ENCODE results near the gene DSTN.
"Not testable (repeated sequence)": the region's sequence is repeated elsewhere in the genome, so short reads cannot be mapped to it uniquely, and the experiment has no call there.

The DSTN gene

DNA sequence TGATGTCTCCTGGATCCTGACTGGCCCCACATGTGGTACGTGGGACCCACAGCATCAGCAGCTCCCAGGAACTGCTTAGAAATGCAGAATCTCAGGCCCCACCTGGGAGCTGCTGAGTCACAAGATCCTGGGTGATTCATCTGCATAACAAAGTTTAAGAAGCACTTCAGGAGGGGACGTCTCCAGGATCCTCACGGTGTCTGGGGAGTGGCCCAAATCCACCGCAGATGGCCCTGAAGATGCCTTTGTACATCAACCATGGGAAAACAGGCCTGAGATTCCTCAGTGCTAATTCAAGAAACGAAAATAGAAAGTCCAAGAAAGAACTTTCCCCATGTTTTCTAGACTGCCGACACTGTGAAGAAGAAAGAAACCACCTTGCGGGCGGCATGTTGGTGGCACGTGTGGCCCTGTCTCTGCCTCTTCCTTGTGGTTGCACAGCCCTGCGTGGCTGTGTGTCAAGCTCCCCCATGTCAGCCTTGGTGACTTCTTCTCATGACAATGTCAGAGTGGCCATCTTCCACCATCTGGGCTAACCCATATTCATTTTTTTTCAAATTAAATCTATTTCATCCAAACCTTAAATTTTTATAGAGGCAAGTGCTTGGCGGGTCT lies 86.1 kb downstream of the DSTN start:
- Histone ChIP-seq H3K9ac (ENCODE audit: low read length in 5 of 5) (no peak overlapping the region), H3K4me3 (ENCODE audit: low read depth in 1 of 5, low read length in 5 of 5) (no peak overlapping the region), H3K9me3 (ENCODE audit: control insufficient read depth in 5 of 5, low read length in 5 of 5) (no peaks in the 10 kb centered on the region), H3K27ac (ENCODE audit: low read depth, low read length) (no peak overlapping the region), H3K36me3 (ENCODE audit: control insufficient read depth in 5 of 5, insufficient read depth in 5 of 5, low read length in 5 of 5) (peaks cover 0 to 55% (median 31%) of the 10 kb centered on the region in 5 donors), H3K27me3 (ENCODE audit: control insufficient read depth in 5 of 5, insufficient read depth in 4 of 5, low read length in 5 of 5) (no peaks in the 10 kb centered on the region), H3K4me1 (ENCODE audit: control insufficient read depth in 5 of 5, insufficient read depth in 5 of 5, low read length in 5 of 5) (peaks cover 5 to 36% (median 29%) of the 10 kb centered on the region in 5 donors)

- Histone ChIP-seq H3K27me3 (ENCODE audit: control insufficient read depth in 5 of 5, insufficient read depth in 4 of 5, low read length in 5 of 5) (no peaks in the 10 kb centered on the region), H3K36me3 (ENCODE audit: control insufficient read depth in 5 of 5, insufficient read depth in 5 of 5, low read length in 5 of 5) (peaks cover 0 to 51% (median 31%) of the 10 kb centered on the region in 5 donors), H3K4me3 (ENCODE audit: low read depth in 1 of 5, low read length in 5 of 5) (no peak overlapping the region), H3K9me3 (ENCODE audit: control insufficient read depth in 5 of 5, low read length in 5 of 5) (no peaks in the 10 kb centered on the region), H3K4me1 (ENCODE audit: control insufficient read depth in 5 of 5, insufficient read depth in 5 of 5, low read length in 5 of 5) (peaks cover 7 to 36% (median 25%) of the 10 kb centered on the region in 5 donors), H3K9ac (ENCODE audit: low read length in 5 of 5) (peak overlapping the region in 1 of 5 donors; percentile 30), H3K27ac (ENCODE audit: low read depth, low read length) (no peak overlapping the region)
Measured at GRCh38 chr20:17657079-17657825, 87.4 kb downstream of the DSTN start.

DNA sequence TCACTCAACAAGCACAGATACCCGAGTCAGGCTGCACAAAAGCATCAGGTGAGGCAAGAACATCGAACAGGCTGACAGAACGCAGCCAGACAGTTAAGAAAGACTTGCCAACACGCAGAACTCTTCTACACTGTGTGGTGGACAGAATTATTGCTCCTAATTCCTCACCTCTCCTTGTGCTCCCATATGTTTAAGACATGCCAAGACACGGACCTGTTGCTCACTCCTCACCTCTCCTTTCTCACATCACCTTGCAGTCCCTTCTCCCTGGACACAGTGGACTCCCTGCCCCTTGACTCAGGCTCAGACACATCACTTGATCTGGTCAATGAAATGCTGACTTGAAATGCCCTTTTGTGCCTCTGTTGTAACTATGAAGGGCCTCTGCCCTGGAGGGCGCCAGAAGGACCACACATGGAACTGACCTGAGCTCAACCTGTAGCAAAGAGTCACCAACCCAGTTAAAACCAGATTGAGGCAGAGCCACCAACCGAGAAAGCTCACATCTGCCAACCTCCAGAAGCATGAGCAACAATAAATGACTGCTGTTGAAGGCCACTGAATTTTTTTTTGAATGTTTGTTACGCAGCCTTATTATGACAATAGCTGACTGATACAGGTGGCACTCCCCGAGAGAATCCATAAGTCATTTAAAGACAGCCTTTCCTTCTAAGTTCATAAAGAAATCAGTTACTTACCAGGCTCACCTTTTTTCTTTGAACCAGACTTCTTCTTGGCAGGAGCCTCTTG lies 88.2 kb downstream of the DSTN start:
- Histone ChIP-seq H3K4me3 (ENCODE audit: low read depth in 1 of 5, low read length in 5 of 5) (no peak overlapping the region), H3K9me3 (ENCODE audit: control insufficient read depth in 5 of 5, low read length in 5 of 5) (no peaks in the 10 kb centered on the region), H3K27me3 (ENCODE audit: control insufficient read depth in 5 of 5, insufficient read depth in 4 of 5, low read length in 5 of 5) (no peaks in the 10 kb centered on the region), H3K36me3 (ENCODE audit: control insufficient read depth in 5 of 5, insufficient read depth in 5 of 5, low read length in 5 of 5) (peaks cover 0 to 44% (median 28%) of the 10 kb centered on the region in 5 donors), H3K9ac (ENCODE audit: low read length in 5 of 5) (no peak overlapping the region), H3K4me1 (ENCODE audit: control insufficient read depth in 5 of 5, insufficient read depth in 5 of 5, low read length in 5 of 5) (peaks cover 5 to 45% (median 30%) of the 10 kb centered on the region in 5 donors), H3K27ac (ENCODE audit: low read depth, low read length) (no peak overlapping the region)

- Histone ChIP-seq H3K9ac (ENCODE audit: low read length in 5 of 5) (no peak overlapping the region), H3K27me3 (ENCODE audit: control insufficient read depth in 5 of 5, insufficient read depth in 4 of 5, low read length in 5 of 5) (no peaks in the 10 kb centered on the region), H3K27ac (ENCODE audit: low read depth, low read length) (no peak overlapping the region), H3K4me3 (ENCODE audit: low read depth in 1 of 5, low read length in 5 of 5) (no peak overlapping the region), H3K9me3 (ENCODE audit: control insufficient read depth in 5 of 5, low read length in 5 of 5) (no peaks in the 10 kb centered on the region), H3K4me1 (ENCODE audit: control insufficient read depth in 5 of 5, insufficient read depth in 5 of 5, low read length in 5 of 5) (peaks cover 5 to 50% (median 34%) of the 10 kb centered on the region in 5 donors), H3K36me3 (ENCODE audit: control insufficient read depth in 5 of 5, insufficient read depth in 5 of 5, low read length in 5 of 5) (peaks cover 0 to 41% (median 28%) of the 10 kb centered on the region in 5 donors)
Measured at GRCh38 chr20:17658648-17658993, 88.7 kb downstream of the DSTN start.

DNA sequence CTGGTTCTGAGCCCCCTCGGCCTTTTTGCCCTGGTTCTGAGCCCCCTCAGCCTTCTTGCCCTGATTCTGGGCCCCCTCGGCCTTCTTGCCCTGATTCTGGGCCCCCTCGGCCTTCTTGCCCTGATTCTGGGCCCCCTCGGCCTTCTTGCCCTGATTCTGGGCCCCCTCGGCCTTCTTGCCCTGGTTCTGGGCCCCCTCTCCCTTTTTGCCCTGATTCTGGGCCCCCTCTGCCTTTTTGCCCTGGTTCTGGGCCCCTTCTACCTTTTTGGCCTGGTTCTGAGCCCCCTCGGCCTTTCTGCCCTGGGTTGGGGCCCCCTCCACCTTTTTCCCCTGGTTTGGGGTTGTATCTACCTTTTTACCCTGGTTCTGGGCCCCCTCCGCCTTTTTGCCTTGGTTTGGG lies 89.5 kb downstream of the DSTN start:
- H3K4me3 ChIP-seq (ENCODE audit: low read depth in 1 of 5, low read length in 5 of 5); H3K9me3 ChIP-seq (ENCODE audit: control insufficient read depth in 5 of 5, low read length in 5 of 5); H3K9ac ChIP-seq (ENCODE audit: low read length in 5 of 5); H3K27me3 ChIP-seq (ENCODE audit: control insufficient read depth in 5 of 5, insufficient read depth in 4 of 5, low read length in 5 of 5); H3K27ac ChIP-seq (ENCODE audit: low read depth, low read length): not testable (repeated sequence)
- Histone ChIP-seq H3K4me1 (ENCODE audit: control insufficient read depth in 5 of 5, insufficient read depth in 5 of 5, low read length in 5 of 5) (peaks cover 5 to 53% (median 37%) of the 10 kb centered on the region in 5 donors), H3K36me3 (ENCODE audit: control insufficient read depth in 5 of 5, insufficient read depth in 5 of 5, low read length in 5 of 5) (peaks cover 0 to 38% (median 22%) of the 10 kb centered on the region in 5 donors)
